GM19099 (cell line): ENCODE measurements around the gene C9orf152.

Source experiments
- POLR2A ChIP-seq: IDR thresholded peaks from 3 replicates; pipeline ENCODE4 v1.6.1; 2011; ENCODE audit warnings: low read depth; ENCODE audit not compliant: insufficient read length; ENCODE audit errors: extremely low read depth

The C9orf152 gene

DNA sequence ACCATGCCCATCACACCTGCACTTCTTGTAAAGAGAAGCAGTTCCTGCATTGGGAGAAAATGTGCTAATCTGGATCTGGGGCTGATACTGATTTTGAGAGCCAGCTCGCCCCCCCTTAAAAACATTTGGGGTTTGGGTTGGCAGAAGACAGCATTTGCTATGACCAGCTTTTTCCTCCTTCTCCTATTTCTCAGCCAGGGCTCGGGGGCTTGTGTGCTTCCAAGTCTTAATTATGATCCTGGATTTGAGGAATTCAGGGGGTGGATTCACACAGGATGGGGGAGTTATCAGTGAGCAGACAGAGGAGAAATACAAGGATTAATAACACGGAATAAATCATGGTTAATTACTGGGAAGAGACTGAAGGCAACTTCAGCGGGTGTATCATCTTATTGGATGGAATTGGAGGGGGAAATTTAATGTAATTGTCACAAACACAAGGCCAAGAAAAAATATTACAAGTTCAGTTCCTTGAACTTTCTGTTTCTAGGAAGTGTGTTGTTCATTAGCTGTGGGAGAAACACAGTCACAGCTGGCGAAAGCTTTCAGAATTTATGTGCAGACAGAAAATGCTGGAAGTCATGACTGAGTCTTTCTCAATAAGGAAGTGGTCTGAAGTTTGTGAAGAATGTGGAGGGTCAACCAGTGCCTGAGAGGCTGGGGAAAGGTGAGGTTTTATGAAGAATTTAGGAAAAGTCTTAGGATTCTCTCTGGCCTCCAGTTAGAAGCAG lies 15.3 kb downstream of the C9orf152 start:
- TF ChIP-seq POLR2A: no peak

DNA sequence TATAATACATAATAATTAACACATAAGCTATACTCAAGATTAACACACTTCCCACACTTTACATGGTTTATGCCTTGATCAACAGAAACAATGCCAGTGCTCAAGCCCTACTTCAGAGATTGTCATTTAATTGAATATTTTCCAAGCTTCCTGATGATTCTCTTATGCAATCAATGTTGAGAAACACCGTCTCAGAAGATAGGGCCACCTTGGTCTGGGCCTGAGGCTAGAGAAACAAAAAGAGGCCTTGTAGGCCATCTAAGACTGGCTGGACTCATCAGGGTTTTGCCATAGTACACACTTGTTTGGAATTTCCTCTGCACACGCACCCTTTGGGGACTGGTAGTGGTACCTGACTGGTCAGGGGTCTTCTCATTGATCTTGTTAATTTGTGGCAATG lies 16.3 kb downstream of the C9orf152 start:
- no peak for TF ChIP-seq POLR2A

DNA sequence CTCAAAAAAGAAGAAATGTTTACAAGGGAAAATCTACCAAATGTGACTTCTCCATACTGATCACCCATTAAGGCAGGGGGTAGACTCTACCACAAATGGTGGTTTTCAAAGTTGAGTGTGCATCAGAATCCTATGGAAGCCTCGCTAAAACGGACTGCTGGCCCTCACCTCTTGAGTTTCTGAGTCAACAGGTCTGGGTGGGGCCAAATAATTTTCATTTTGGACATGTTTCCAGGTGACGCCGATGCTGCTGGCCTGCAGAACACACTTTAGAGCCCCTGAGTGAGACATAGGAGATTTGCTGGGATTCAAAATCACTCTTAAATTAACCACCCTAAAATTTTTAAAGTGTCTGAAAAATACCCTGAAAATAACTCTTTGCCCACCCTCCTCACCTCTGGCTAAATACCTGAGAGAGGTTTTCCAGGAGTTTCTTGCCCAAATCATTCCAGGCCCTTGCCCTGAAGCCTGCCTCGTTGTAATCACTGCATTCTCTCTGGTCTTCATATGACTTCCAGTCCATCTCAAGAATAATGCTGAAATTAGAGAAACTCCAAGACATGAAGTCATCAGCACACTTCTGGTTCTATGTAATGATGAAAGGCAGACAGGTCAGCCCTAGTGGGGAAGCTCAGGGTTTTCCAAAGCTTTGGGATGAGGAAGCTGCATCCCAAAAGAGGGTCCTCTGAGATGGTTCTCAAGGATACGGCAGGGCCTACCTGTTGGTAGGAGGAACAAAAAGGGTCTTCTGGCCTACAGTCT lies 18.2 kb downstream of the C9orf152 start:
- TF ChIP-seq POLR2A: no peak

DNA sequence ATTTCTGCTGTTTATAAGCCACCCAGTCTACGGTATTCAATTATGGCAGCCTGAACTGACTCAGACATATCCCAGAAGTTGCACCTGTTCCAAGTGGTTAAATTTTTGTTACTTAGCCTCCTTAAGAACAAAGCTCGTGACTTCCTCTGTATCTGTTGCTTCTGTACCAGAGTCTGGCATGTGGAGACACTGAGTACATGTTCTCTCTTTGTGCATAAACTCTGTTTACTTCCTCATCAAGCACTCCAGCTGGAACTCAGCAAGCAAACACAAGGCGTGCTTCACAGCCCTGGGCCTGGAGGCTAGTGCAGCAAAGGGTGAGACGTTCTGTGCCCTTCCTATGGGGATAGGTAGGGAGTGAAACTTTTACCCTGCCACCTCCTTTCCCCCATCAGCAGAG lies 19.0 kb downstream of the C9orf152 start:
- TF ChIP-seq POLR2A: no peak

DNA sequence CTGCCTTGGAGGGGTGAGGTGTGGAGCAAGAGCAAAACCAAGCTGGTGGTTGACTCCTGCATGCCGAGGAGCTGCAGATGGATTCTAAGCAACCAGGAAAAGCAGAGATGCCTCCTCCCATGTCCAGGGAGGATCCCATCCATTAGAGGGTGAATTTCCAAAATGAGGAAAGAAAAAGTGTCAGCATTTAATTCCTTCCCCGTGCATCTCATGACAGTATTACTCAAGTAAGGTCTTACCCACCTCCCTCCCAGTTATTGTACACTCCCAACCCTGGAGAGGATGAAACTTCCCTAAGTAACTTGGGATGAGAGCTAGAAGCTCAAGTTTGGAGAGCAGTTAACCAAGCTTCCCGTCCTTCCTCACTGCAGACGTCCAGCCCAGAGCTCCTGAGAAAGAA lies 19.9 kb downstream of the C9orf152 start:
- no peak for TF ChIP-seq POLR2A

DNA sequence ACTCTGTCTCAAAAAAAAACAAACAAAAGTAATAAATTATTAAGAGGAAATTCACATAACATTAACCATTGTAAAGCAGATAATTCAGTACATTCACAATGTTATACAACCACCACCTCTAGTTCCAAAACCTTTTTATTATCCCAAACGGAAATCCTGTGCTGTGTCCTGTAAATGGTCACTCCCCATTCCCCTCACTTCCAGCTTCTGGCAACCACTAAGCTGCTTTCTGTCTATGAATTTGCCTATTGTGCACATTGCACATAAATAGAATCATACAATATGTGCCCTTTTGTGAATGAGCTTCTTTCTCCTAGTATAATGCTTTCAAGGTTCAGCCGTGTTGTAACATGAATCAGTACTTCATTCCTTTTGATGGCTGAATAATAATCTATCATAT lies 20.8 kb downstream of the C9orf152 start:
- no peak for TF ChIP-seq POLR2A

DNA sequence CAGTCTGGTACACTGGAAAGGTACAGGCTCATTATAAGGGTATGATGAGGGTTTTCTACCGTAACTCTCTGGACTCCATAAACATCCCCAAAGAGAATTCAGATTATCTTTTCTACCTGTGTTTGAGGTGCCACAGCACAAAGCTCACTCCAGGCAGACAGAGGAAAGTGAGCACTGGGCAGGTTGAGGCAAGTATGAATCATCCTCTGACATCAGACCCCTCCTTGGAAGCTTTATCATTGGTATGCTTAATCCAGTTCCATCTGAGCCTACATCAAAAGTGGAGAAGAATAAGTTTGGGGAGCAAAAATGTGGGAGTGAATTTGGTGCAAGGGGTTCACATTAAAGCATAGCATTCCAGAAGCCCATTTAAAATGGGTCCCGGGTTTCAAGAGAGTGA lies 21.7 kb downstream of the C9orf152 start:
- TF ChIP-seq POLR2A: no peak

DNA sequence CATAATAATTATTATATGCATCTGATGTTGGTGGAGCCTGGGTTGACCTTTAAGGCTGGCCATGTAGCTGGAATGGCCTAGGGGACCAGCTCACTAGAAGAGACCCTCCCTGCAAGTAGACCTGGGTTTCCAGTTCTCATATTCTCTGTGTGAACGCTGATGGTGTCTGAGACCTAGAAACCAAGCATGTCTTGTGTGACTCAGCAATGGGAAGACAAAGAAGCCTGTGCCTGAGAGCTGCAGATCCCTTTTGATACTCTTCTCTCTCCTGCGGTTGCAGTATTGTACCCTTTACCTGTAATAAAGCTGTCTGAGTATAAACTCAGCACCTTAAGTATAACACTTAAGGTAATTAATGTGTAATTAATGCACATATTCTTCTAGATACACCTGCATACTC lies 22.2 kb downstream of the C9orf152 start:
- TF ChIP-seq POLR2A: no peak

DNA sequence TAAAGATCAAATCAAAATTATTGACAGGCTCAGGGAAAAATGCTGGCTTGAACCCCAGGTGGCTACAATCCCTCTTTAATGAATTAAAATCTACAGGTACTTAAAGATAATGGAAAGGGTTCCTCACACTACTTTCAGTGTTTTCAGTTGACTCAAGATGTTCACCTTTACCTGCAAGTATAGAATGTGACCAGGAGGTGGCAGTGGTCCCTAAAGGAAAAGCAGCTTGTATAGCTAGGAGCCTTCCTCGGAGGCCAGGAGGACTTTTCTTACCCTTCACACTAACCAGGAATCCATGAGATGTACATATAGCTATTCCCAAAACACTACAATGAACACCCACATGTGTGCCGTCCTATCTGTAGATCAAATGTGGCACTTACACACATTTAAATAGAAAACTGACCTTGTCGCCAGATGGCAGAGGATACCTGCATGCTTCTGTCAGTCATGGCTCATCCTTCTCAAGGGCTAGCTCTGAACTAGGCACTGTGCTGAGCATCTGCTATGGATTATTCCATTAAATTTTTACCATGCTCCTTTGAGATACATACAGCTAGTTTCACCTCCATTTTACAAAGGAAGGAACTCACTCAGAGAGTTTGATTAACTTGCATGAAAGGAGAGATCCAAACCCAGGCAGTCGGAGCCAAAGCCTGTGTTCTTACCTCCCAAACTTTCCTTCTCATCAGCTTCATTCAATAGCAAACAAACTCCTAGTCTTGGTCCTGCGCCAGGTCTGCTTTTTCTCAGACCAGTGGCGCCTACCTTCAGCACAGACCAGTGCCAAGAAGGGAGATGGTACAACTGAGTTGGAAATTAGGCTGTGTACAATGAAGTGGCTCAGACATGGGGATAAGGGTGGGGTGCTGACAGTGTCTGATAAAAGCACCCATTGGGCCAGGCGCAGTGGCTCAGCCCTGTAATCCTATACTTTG lies 24.5 kb downstream of the C9orf152 start:
- TF ChIP-seq POLR2A: no peak

DNA sequence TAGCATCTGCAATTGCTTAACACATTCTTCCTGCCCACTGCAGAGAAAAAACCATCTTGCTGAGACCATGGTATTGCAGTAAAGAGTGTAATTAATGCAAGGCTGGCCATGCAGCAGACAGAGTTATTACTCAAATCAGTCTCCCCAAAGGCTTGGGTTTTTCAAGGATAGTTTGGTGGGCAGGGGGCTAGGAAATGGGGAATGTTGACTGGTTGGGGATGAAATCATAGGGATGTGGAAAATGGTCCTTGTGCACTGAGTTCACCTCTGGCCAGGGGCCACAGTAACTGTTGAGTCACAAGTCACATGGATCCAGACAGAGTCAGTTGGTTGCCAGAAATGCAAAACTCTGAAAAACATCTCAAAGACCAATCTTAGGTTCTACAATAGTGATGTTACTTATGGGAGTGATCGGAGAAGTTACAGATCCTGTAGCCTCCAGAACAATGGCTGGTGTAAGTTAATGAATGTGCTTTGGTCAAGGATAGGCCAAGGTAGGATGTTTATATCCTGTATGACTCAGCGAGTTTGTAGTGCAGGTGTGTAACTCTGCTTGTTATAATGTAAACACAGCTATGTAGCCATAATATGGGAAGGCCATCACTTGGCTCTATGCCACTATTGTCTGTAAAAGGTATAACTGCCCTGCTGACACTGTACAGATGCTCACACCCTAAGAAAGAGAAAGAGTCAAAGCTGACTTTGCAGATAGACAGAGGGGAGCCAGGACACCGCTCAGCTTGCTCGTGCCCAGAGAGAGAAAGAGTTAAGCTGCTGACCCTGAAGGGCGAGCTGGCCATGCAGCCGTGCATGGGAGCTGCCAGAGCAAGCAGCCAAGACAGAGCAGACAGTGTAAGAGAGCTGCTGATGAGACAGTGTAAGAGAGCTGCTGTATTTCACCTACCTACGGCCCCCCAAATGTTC lies 27.2 kb downstream of the C9orf152 start:
- no peak for TF ChIP-seq POLR2A

DNA sequence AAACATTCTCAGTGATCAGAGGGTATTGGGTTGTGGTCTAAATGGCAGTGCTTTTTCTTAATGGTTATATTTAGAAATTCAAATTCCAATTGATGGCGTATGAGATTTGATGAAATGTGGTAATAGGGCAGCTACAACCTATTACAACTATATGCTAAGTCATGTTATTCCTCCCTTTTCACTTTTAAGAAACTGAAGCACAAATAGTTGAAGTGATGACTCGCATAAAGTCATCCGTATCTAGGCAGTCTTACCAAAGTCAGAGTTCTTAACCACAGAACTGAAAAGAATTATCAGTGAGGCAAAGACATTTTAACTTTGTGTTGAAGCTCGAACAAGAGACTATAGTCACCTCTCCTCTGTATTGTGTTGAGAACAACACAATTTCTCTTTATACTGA lies 28.2 kb downstream of the C9orf152 start:
- TF ChIP-seq POLR2A: no peak

DNA sequence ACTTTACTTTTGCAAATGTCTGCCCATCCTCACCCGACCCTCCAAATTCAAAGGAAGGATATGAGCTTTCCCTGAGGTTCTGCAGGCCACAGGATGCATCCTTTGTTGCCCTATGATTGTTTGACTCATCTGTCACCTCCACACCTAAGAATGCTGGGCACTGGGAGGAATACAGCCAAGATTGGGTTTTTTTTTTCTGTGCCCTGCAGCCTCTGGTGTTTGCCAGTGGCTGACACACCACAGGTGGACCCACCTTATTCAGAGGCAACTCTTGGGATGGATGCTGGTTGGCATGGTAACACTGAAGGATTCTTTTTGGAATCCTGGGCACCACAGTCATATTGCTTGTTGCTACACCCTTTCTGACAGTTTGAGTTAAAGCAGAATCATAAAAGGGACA lies 29.7 kb downstream of the C9orf152 start:
- no peak for TF ChIP-seq POLR2A

DNA sequence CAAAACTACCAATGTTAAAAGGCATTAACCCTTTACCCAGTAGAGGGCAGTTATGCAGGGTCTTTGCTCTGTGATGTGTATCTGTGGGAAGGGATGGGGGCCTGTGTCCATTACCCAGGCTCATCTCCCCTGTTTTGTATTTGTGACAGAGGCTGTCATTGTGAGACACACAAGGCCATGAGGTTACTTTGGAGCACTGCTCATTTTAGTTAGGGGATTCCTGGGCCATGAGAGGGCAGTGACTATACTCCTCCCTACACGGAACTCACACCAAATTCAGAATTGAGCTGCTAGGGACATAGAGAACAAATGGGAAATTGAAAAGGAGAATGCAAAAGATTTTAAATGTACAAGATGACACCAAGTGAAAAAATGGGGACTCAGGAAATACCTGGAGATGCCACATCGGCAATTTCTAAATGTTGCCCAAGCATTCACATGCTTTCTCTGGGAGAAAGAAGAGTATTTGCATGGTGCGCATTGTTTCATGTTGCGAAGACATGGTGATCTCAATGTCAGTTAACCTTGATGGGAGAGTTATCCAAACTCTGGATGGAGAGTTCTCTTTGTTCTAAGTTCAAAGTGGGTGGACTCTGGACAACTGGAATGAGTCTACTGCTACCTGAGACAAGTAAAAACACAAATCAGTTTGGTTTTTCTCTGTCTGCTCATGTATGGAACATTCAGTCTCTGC lies 32.5 kb downstream of the C9orf152 start:
- TF ChIP-seq POLR2A: no peak

DNA sequence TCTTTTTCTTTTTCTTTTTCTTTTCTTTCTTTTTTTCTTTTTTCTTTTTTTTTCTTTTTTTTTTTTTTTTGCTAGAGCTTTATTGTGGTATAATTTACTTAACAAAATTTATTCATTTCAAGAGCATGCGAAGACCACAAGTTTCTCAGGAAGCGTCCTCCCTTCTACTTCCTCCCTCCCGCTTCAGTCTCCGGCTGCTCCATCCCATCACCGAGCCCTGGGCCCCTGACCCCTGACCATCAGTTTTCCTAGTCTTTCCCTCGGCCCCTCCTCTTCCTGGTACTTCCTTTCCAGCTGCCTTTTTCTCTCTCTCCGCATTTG lies 34.7 kb downstream of the C9orf152 start:
- TF ChIP-seq POLR2A: no peak
